Measurements from ENCODE around the gene CCDC43.

CCDC43 gene

DNA sequence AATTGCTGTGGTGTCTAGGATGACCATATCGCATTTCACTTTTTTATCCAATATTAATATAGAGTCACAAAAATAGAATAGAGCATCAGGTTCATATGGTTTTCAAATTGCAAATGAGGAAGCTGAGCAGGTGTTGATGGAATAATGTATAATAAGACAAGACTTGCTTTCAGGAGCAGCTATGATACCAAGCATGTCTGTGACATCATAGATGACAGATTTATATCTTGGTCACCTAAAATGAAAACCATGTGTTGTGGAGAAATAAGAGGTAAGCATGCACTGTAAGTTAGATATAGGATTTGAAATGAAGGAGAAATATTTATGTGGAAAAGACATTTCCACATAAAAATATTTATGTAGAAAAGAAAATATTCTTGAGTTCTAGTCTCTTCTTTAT, 24.7 kb downstream of the CCDC43 start:
- no peaks in the 10 kb centered on the region for H3K9me2 ChIP-seq (replicated peaks; ENCODE audit: control insufficient read depth, low read length)
- H3K27me3 ChIP-seq (ENCODE audit: control insufficient read depth, low read length), result peaks cover 15% of the 10 kb centered on the region
- H3F3A ChIP-seq (ENCODE audit: control insufficient read depth, insufficient read depth), result no peaks in the 10 kb centered on the region
- no peak overlapping the region for H3K4me2 ChIP-seq (ENCODE audit: low read length)
- no peaks in the 10 kb centered on the region for H4K20me1 ChIP-seq (ENCODE audit: control insufficient read depth, insufficient read depth, low read depth, low read length)
- H3K9me3 ChIP-seq (ENCODE audit: control insufficient read depth, insufficient read depth, low read length), result no peaks in the 10 kb centered on the region
- H3K27ac ChIP-seq (ENCODE audit: low read depth, low read length), result no peak overlapping the region
- no peak for TF ChIP-seq CTCF (IDR thresholded peaks at IDR 0.05; ENCODE audit: low read depth, low read length, poor library complexity, severe bottlenecking)
- no peak for TF ChIP-seq EZH2phosphoT487 (IDR thresholded peaks at IDR 0.05; ENCODE audit: borderline replicate concordance, low read length)
- no peak overlapping the region for H3K4me3 ChIP-seq (ENCODE audit: low read length)
- no peaks in the 10 kb centered on the region for H3K79me2 ChIP-seq (ENCODE audit: control insufficient read depth, low read length)
- H3K4me1 ChIP-seq (ENCODE audit: control insufficient read depth, low read length), result no peaks in the 10 kb centered on the region
- no peaks in the 10 kb centered on the region for H3K36me3 ChIP-seq (ENCODE audit: control insufficient read depth, low read length)

- no peak for TF ChIP-seq CTCF (IDR thresholded peaks at IDR 0.05; ENCODE audit: low read depth, low read length, poor library complexity, severe bottlenecking)
- TF ChIP-seq EZH2phosphoT487 (IDR thresholded peaks at IDR 0.05; ENCODE audit: borderline replicate concordance, low read length), result no peak
- Histone ChIP-seq H4K20me1 (ENCODE audit: control insufficient read depth, insufficient read depth, low read depth, low read length) (no peaks in the 10 kb centered on the region), H3K27ac (ENCODE audit: low read depth, low read length) (no peak overlapping the region), H3K27me3 (ENCODE audit: control insufficient read depth, low read length) (peaks cover 15% of the 10 kb centered on the region), H3K4me3 (ENCODE audit: low read length) (no peak overlapping the region), H3K9me2 (replicated peaks; ENCODE audit: control insufficient read depth, low read length) (no peaks in the 10 kb centered on the region), H3K4me2 (ENCODE audit: low read length) (no peak overlapping the region), H3F3A (ENCODE audit: control insufficient read depth, insufficient read depth) (no peaks in the 10 kb centered on the region), H3K79me2 (ENCODE audit: control insufficient read depth, low read length) (no peaks in the 10 kb centered on the region), H3K9me3 (ENCODE audit: control insufficient read depth, insufficient read depth, low read length) (no peaks in the 10 kb centered on the region), H3K4me1 (ENCODE audit: control insufficient read depth, low read length) (no peaks in the 10 kb centered on the region), H3K36me3 (ENCODE audit: control insufficient read depth, low read length) (no peaks in the 10 kb centered on the region)
These were observed 26.5 kb downstream of the CCDC43 start for GRCh38 chr17:44663095-44663494.

DNA sequence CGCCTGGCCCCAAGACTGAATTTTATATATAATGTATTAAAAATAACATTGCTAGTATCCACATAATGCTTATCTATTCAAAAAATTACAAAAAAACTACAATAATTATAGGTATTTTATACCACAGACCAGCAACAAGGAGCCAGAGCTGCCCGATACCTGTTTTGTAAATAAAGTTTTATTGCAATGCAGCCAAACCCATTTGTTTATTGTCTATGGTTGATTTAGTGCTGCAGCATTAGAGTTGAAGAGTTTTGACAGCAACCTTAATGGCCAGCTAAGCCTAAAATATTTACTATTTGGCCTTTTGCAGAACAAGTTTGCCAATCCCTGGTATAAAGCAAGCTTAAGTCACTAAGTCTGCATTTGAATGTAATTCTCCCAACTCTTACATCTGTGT, 27.7 kb downstream of the CCDC43 start:
- Histone ChIP-seq H3F3A (ENCODE audit: control insufficient read depth, insufficient read depth) (no peaks in the 10 kb centered on the region), H3K4me3 (ENCODE audit: low read length) (no peak overlapping the region), H3K27me3 (ENCODE audit: control insufficient read depth, low read length) (peaks cover 8% of the 10 kb centered on the region), H3K4me1 (ENCODE audit: control insufficient read depth, low read length) (no peaks in the 10 kb centered on the region), H3K9me3 (ENCODE audit: control insufficient read depth, insufficient read depth, low read length) (no peaks in the 10 kb centered on the region), H3K4me2 (ENCODE audit: low read length) (no peak overlapping the region), H3K9me2 (replicated peaks; ENCODE audit: control insufficient read depth, low read length) (no peaks in the 10 kb centered on the region), H3K79me2 (ENCODE audit: control insufficient read depth, low read length) (no peaks in the 10 kb centered on the region), H3K36me3 (ENCODE audit: control insufficient read depth, low read length) (no peaks in the 10 kb centered on the region), H3K27ac (ENCODE audit: low read depth, low read length) (no peak overlapping the region), H4K20me1 (ENCODE audit: control insufficient read depth, insufficient read depth, low read depth, low read length) (no peaks in the 10 kb centered on the region)
- no peak for TF ChIP-seq CTCF (IDR thresholded peaks at IDR 0.05; ENCODE audit: low read depth, low read length, poor library complexity, severe bottlenecking)
- no peak for TF ChIP-seq EZH2phosphoT487 (IDR thresholded peaks at IDR 0.05; ENCODE audit: borderline replicate concordance, low read length)

Data from DOHH2 (cell line).